GM19463 (cell line): Measurements from ENCODE around the gene PCP4L1.
"Not testable (repeated sequence)": the region's sequence is repeated elsewhere in the genome, so short reads cannot be mapped to it uniquely, and the experiment has no call there.

ENCODE experiments used
- ATAC-seq: cut with Tn5 transposase; IDR thresholded peaks from one replicate; pipeline ENCODE4 v1.9.1; 2021; ENCODE audit warnings: mild to moderate bottlenecking, moderate library complexity; ENCODE audit not compliant: unreplicated experiment

The PCP4L1 gene

DNA sequence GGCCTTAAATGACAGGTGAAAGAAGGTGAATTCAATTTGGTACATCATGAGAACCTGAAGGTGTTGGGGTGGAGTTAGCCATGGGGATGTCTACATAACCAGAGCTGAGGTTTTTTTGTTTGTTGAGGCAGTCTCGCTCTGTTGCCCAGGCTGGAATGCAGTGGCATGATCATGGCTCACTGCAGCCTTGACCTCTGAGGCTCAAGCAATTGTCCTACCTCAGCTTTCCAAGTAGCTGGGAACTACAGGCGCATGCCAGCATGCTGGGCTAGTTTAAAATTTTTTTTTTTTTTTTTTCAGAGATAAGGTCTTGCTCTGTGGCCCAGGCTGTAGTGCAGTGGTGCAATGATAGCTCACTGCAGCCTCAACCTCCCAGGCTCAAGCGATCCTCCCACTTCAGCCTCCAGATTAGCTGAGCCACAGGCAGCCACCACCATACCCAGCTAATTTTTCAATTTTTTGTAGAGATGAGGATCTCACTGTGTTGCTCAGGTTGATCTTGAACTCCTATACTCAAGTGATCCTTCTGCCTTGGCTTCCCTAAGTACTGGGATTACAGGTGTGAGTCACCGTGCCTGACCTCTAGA, 53.1 kb downstream of the PCP4L1 start:
- no peak for ATAC-seq

DNA sequence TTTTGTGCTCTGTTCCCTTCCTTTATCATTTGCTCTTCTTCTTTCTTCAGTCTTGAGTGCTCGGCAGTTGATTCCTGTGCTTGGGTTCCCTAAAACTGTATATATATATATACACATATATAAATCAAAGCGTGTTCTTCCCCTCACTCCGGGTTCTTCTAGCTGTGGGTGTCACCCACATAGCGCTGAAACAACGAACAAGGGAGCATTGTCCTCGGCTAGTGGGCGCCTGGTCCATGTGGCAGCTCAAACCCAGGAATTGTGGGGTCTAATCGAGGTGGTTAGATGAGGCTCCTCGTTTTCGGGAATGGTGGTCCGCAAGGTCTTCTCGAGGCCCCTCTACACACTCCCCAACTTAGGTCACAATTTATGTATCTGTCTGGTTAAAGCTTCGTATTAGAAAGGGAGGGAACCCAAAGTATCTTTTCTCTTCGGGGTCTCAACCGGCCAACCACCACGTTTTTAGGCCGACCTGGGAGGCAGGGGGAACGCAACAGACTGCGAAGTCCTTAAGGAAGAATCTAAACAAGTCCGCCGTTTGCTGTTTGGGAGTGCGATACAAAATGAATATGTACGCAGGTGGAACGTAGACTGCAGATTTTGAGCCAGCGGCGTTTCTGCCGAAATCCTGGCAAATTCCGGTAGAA, 55.1 kb downstream of the PCP4L1 start:
- ATAC-seq, result no peak

DNA sequence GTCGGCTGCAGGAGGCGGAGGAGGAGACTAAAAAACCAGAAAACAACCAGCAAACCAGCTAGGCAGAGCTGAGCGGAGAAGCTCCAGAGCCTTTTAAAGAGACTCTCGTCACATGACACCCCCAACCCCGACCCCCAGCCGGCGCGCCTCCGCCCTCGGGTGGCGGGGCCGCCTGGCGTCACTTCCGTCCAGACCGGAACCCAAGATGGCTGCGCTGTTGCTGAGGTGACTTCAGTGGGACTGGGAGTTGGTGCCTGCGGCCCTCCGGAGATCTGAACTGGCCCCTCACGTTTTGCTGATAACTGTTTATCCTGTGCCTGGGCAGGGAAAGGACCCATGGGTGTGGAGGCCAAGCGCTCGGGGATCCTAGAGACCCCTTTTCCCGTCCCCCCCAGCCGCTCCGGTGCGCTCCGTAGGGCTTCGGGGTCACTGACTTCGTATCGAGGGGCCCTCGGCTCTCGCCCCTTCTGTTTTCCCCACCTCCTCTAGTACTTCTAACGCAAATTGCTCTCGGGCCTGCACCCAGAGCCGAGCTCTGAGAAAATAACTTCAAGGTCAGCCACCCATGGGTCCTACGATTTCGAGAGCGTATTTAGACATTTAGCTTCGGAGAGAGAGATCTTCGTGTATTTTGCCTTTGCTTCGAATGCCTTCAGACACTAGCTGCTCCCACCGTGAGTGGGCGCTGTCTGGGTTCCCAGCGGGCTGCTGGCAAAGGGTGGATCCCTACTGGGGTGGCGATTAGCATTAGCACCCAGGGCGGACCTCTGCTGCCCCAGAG, 55.8 kb downstream of the PCP4L1 start, which contains the start of gene SDHC:
Gene SDHC (plus strand): TSS at position 181 of the 781 bp plus-strand sequence. CDS start 25 bp downstream, at position 206.
- ATAC-seq, result peak; percentile 98

DNA sequence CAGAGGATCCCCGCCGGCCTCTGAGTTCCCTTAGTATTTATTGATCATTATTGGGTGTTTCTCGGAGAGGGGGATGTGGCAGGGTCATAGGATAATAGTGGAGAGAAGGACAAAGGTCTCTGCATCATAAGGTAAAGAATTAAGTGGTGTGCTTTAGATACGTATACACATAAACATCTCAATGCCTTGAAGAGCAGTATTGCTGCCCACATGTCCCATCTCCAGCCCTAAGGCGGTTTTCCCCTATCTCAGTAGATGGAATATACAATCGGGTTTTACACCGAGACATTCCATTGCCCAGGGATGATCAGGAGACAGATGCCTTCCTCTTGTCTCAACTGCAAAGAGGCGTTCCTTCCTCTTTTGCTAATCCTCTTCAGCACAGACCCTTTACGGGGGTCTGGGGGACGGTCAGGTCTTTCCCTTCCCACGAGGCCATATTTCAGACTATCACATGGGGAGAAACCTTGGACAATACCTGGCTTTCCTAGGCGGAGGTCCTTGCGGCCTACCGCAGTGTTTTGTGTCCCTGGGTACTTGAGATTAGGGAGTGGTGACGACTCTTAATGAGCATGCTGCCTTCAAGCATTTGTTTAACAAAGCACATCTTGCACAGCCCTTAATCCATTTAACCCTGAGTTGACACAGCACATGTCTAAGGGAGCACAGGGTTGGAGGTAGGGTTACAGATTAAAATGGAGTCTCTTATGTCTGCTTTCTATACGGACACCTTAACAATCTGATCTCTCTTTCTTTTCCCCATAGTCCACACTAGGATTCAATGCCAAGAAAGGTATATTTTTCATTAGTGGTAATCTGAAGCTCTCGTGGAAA, 57.5 kb downstream of the PCP4L1 start:
- ATAC-seq, result not testable (repeated sequence)

DNA sequence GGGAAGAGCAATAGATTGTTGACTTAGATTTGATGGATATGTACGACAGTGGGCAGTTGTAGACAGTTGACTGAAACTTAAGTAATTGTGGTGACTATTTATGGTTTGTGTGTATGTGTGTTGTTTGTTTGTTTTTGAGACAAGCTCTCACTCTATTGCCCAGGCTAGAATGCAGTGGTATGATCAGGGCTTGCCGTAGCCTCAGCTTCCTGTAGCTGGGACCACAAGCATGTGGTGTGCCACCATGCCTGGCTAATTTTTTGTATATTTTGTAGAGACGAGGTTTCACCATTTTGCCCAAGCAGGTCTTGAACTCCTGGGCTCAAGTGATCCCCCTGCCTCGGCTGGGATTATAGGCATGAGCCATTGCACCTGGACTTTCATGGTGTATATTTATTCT, 65.5 kb downstream of the PCP4L1 start:
- ATAC-seq, result no peak

DNA sequence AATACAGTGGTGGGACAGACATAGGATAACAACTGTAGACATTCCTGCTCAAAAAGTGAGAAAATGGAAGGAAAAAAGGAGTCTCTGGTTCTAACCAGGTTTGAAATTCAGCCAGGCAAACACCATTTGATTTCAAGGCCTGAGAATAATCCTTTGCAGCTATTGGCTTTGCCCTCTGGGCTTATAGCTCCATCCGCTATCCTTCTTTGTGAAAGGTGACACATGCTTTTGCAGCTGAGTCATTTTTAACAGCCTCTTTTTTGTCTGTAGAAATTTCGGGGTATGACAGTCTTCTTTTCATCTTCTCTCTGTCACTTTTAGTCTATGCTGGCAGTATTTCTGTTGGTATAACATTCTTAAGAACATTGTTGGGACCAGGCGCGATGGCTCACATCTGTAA, 71.8 kb downstream of the PCP4L1 start:
- no peak for ATAC-seq

DNA sequence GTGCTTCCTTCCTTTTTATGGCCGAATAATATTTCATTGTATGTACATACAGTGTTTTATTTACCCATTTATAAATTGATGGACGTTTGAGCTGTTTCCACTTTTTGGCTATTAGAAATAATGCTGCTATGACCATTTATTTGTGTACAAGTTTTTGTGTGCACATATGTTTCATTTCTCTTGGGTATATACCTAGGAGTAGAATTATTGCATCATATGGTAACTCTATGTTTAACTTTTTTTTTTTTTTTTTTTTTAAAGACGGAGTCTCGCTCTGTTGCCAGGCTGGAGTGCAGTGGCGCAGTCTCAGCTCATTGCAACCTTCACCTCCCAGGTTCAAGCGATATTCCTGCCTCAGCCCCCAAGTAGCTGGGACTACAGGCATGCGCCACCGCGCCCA, 74.6 kb downstream of the PCP4L1 start:
- ATAC-seq, result no peak
